Measurements from ENCODE around the gene PKDCC.

Gene PKDCC, protein sequence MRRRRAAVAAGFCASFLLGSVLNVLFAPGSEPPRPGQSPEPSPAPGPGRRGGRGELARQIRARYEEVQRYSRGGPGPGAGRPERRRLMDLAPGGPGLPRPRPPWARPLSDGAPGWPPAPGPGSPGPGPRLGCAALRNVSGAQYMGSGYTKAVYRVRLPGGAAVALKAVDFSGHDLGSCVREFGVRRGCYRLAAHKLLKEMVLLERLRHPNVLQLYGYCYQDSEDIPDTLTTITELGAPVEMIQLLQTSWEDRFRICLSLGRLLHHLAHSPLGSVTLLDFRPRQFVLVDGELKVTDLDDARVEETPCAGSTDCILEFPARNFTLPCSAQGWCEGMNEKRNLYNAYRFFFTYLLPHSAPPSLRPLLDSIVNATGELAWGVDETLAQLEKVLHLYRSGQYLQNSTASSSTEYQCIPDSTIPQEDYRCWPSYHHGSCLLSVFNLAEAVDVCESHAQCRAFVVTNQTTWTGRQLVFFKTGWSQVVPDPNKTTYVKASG

DNA sequence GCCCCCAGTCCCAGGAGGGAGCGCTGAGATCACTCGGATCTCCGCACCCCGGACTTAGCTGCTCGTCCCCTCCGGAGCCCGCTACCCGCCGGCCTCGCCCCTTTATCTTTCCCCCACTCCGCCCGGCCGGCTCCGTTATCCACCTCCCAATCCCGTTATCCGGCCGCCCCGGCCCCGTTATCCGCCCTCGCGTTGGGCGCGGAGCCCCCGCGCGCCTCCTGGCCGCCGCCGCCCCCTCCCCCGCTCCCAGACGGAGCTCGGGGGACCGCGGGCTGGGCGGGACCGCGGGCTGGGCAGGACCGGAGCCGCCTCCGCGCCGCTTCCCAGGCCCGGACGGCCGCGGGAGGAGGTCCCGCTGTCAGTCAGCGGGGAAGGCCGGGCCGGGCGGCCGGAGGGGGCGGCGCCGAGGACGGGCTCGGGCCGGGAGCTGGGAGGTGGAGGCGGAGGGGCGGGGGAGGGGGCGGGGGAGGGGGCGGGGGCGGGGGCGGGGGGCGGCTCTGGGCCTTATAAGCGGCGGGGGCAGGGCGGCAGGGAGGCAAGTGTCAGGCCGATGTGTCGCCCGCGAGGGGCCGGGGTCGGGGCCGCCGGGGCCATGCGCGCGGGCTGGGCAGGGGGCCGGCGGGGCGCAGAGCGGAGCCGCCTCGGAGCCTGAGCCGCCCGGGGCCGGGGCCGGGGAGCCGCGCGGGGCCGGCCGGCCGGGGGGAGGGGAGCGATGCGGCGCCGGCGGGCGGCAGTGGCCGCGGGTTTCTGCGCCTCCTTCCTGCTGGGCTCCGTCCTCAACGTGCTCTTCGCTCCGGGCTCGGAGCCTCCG lies at the start of gene PKDCC:
TSS of gene PKDCC (plus strand) at position 534 of the 811 bp plus-strand sequence. CDS start at position 713, 179 bp downstream.
- Histone ChIP-seq H3K4me3 (ENCODE audit: severe bottlenecking) (peak within 1 kb of the TSS; percentile 50), H3K27me3 (ENCODE audit: insufficient read depth, poor library complexity, severe bottlenecking) (peaks cover 26% of the 10 kb centered on the region), H3K27ac (ENCODE audit: poor library complexity, severe bottlenecking) (no peak within 1 kb of the TSS), H3K4me1 (ENCODE audit: insufficient read depth, poor library complexity, severe bottlenecking) (no peaks in the 10 kb centered on the region), H3K9me3 (ENCODE audit: severe bottlenecking) (no peaks in the 10 kb centered on the region), H3K36me3 (ENCODE audit: low read depth) (no peaks in the 10 kb centered on the region)
- ATAC-seq (ENCODE audit: low read depth): peak; percentile 76
- no peak for DNase-seq (ENCODE audit: low spot score)
- TF ChIP-seq, protein P1, sequence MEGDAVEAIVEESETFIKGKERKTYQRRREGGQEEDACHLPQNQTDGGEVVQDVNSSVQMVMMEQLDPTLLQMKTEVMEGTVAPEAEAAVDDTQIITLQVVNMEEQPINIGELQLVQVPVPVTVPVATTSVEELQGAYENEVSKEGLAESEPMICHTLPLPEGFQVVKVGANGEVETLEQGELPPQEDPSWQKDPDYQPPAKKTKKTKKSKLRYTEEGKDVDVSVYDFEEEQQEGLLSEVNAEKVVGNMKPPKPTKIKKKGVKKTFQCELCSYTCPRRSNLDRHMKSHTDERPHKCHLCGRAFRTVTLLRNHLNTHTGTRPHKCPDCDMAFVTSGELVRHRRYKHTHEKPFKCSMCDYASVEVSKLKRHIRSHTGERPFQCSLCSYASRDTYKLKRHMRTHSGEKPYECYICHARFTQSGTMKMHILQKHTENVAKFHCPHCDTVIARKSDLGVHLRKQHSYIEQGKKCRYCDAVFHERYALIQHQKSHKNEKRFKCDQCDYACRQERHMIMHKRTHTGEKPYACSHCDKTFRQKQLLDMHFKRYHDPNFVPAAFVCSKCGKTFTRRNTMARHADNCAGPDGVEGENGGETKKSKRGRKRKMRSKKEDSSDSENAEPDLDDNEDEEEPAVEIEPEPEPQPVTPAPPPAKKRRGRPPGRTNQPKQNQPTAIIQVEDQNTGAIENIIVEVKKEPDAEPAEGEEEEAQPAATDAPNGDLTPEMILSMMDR (IDR thresholded peaks at IDR 0.05; ENCODE audit: poor library complexity, severe bottlenecking): no peak

DNA sequence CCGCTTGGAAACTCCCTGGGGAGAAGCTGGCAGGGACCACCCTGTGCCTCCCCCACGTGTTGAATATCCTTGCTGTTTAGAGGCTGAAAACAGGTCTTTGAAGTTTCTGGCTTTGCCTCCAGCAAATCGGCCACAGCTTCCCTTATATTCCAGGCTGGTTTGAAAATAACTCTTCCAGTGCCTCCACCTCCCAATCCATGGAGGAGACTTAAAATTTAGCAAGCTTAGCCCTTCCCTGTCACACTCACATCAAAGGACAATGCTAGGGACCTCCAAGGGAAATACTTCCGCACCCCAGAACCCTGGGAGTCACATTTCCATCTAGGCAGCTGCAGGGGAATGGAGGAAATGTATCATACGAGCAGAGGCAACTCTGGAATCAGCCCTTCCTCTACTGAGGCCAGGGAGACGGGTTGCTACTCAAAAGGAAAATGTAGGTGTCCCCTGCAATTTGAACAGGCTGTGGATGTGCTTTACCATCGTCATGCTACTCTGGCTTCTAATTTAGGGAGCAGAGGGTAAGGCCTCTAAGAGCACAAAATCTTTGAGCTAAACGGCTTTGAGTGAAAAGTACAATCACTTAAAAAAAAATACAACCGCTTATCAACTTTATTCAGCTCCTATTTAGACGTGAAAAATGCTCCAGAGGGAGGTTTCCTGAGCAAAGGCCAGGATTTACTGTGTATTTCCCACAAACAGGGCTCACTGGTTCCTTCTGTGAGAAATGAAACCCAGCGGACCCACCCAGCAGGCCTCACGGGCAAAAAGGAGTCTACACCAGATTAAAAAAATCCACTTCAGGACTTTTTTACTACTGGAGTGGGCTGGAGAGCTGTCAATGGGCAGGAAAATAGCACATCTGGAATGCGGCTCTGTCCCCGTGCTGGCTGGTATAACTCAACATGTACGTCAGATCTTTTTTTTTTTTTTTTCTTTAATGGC lies 49.4 kb upstream of the PKDCC start:
- DNase-seq (ENCODE audit: low spot score): no peak
- TF ChIP-seq, protein P1 (IDR thresholded peaks at IDR 0.05; ENCODE audit: poor library complexity, severe bottlenecking): no peak
- Histone ChIP-seq H3K27me3 (ENCODE audit: insufficient read depth, poor library complexity, severe bottlenecking) (no peaks in the 10 kb centered on the region), H3K9me3 (ENCODE audit: severe bottlenecking) (no peaks in the 10 kb centered on the region), H3K27ac (ENCODE audit: poor library complexity, severe bottlenecking) (no peak overlapping the region), H3K4me3 (ENCODE audit: severe bottlenecking) (no peak overlapping the region), H3K4me1 (ENCODE audit: insufficient read depth, poor library complexity, severe bottlenecking) (no peaks in the 10 kb centered on the region), H3K36me3 (ENCODE audit: low read depth) (no peaks in the 10 kb centered on the region)
- no peak for ATAC-seq (ENCODE audit: low read depth)

DNA sequence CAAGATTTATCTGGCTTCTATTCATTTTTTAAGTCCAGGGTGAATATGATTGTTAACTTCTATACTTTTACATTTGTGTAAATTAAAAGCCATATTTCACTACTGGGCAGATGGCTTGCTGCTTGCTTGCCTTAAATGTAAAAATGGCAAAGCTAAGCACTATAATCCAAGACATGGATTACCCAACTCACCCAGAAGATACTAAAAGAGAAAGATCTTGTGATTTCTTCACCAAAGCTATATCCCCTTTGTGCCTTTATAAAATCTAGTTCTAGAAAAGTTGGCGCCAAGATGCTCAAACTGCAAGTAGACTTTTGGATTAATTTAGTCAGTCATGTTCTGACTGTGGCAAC lies 48.7 kb upstream of the PKDCC start:
- H3K36me3 ChIP-seq (ENCODE audit: low read depth): no peaks in the 10 kb centered on the region

DNA sequence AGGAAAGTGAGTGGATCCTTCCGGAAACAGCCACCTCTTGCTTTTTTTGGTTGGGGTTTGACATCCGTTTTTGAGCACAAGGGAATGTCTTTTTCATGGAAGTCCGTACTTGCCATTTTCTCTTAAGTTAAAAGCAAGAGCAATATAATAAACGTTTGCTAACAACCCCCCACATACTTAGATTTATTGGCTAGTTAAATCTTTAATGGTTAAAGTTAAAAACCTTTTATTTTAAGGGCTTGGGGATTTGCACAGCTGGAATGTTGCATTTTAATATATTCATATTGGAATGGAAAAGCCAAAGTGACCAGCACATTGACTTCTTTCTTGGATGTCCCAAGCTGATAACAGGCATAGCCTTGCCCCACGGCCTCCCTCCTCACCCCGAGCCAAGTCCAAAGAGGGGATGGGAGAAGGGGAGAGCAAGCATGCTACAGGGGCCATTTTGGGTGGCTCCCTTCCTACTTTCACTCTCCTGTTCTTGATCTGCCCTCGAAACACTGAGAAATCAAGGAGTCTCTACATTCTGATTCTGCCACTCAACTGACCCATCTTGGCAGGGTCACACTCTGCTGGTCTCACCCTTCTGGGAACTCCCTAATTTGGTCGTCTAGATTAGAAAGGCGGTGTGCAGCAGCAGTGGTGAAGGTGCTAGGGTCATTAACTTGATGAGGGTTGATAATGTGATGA lies 48.1 kb upstream of the PKDCC start:
- DNase-seq (ENCODE audit: low spot score): no peak
- Histone ChIP-seq H3K36me3 (ENCODE audit: low read depth) (no peaks in the 10 kb centered on the region), H3K4me3 (ENCODE audit: severe bottlenecking) (no peak overlapping the region), H3K9me3 (ENCODE audit: severe bottlenecking) (no peaks in the 10 kb centered on the region), H3K27me3 (ENCODE audit: insufficient read depth, poor library complexity, severe bottlenecking) (no peaks in the 10 kb centered on the region), H3K27ac (ENCODE audit: poor library complexity, severe bottlenecking) (no peak overlapping the region), H3K4me1 (ENCODE audit: insufficient read depth, poor library complexity, severe bottlenecking) (no peaks in the 10 kb centered on the region)
- TF ChIP-seq, protein P1 (IDR thresholded peaks at IDR 0.05; ENCODE audit: poor library complexity, severe bottlenecking): no peak
- no peak for ATAC-seq (ENCODE audit: low read depth)

More for the DNA sequence above, 48.7 kb upstream of the PKDCC start:
- Histone ChIP-seq H3K4me1 (ENCODE audit: insufficient read depth, poor library complexity, severe bottlenecking) (no peaks in the 10 kb centered on the region), H3K4me3 (ENCODE audit: severe bottlenecking) (no peak overlapping the region), H3K27ac (ENCODE audit: poor library complexity, severe bottlenecking) (no peak overlapping the region), H3K9me3 (ENCODE audit: severe bottlenecking) (no peaks in the 10 kb centered on the region), H3K27me3 (ENCODE audit: insufficient read depth, poor library complexity, severe bottlenecking) (no peaks in the 10 kb centered on the region)
- no peak for DNase-seq (ENCODE audit: low spot score)
- no peak for ATAC-seq (ENCODE audit: low read depth)
- TF ChIP-seq, protein P1 (IDR thresholded peaks at IDR 0.05; ENCODE audit: poor library complexity, severe bottlenecking): no peak

Data from RWPE2 (cell line).